SW480 (cell line): Measurements from ENCODE around the gene WIPI1.

Source experiments
- DNase-seq: peaks from one replicate; pipeline ENCODE4 v3.0.0-alpha.2; 2016; ENCODE audit warnings: low spot score

WIPI1 gene

GRCh38 chr17:68460146-68460545 lies 2.9 kb upstream of the WIPI1 start:
- DNase-seq, result no peak

- no peak for DNase-seq
Measured at GRCh38 chr17:68459037-68459639, 1.8 kb upstream of the WIPI1 start.

- no peak for DNase-seq
Measured at GRCh38 chr17:68458260-68459036, 1.2 kb upstream of the WIPI1 start.

- DNase-seq, result peak; percentile 96
Measured at GRCh38 chr17:68457539-68458259, 403 bp upstream of the WIPI1 start.

- peak; percentile 87 for DNase-seq
Measured at GRCh38 chr17:68456339-68457167, 743 bp downstream of the WIPI1 start.

GRCh38 chr17:68455901-68456338 lies 1.4 kb downstream of the WIPI1 start:
- peak; percentile 90 for DNase-seq

- DNase-seq, result no peak
Measured at GRCh38 chr17:68453991-68454665, 3.2 kb downstream of the WIPI1 start.

GRCh38 chr17:68452724-68453290 lies 4.5 kb downstream of the WIPI1 start:
- no peak for DNase-seq

- no peak for DNase-seq
Measured at GRCh38 chr17:68451670-68452354, 5.5 kb downstream of the WIPI1 start.

GRCh38 chr17:68450801-68451200 lies 6.5 kb downstream of the WIPI1 start:
- no peak for DNase-seq

GRCh38 chr17:68450391-68450790 lies 6.9 kb downstream of the WIPI1 start:
- no peak for DNase-seq

GRCh38 chr17:68449021-68449739 lies 8.1 kb downstream of the WIPI1 start:
- DNase-seq, result no peak

- no peak for DNase-seq
Measured at GRCh38 chr17:68446626-68447041, 10.7 kb downstream of the WIPI1 start.

- no peak for DNase-seq
Measured at GRCh38 chr17:68445671-68446070, 11.6 kb downstream of the WIPI1 start.

- no peak for DNase-seq
Measured at GRCh38 chr17:68443972-68444464, 13.3 kb downstream of the WIPI1 start.

- no peak for DNase-seq
Measured at GRCh38 chr17:68441070-68441770, 16.1 kb downstream of the WIPI1 start.

GRCh38 chr17:68440526-68440925 lies 16.8 kb downstream of the WIPI1 start:
- no peak for DNase-seq

- DNase-seq, result no peak
Measured at GRCh38 chr17:68439656-68440290, 17.5 kb downstream of the WIPI1 start.
